CD14-positive monocyte (primary cell): ENCODE results near the gene GTPBP4. TPM values are rescaled to one million over a fixed set of nuclear protein-coding genes. Genes with fewer than 3 reads are reported as not detected.

Source experiments
- DNase-seq, 3 donors: peaks; one replicate each; pipeline ENCODE4 v3.0.0-alpha.2; 2011 to 2022
- H2AFZ ChIP-seq: 2 replicates; pipeline ENCODE4 v1.6.0; 2012; ENCODE audit warnings: mild to moderate bottlenecking, low read depth, low read length, inconsistent platforms; ENCODE audit not compliant: insufficient read depth, poor library complexity, severe bottlenecking
- H3K27ac ChIP-seq, 2 donors: 1 replicate in 1 of 2; 2 replicates in 1 of 2; pipeline ENCODE4 v1.5.1; 2012 to 2013; ENCODE audit warnings: low read length in 2 of 2, control low read depth in 1 of 2, inconsistent platforms in 1 of 2, low read depth in 1 of 2, mild to moderate bottlenecking in 1 of 2
- H3K27me3 ChIP-seq, 2 donors: one replicate each; pipeline versions ENCODE4 v1.6.0 to v1.6.1; 2011 to 2013; ENCODE audit warnings: low read length in 2 of 2; ENCODE audit not compliant: control insufficient read depth in 2 of 2, insufficient read depth in 2 of 2
- H3K36me3 ChIP-seq, 2 donors: replicated peaks in 1 of 2; 1 replicate in 1 of 2; 2 replicates in 1 of 2; pipeline versions ENCODE4 v1.5.1 to v1.6.1; 2012 to 2013; ENCODE audit warnings: low read length in 2 of 2, control low read depth in 1 of 2, inconsistent platforms in 1 of 2, mild to moderate bottlenecking in 1 of 2; ENCODE audit not compliant: insufficient read depth in 2 of 2, control insufficient read depth in 1 of 2
- H3K4me1 ChIP-seq, 2 donors: 1 replicate in 1 of 2; 2 replicates in 1 of 2; pipeline versions ENCODE4 v1.5.1 to v1.6.1; 2012 to 2013; ENCODE audit warnings: low read length in 2 of 2, control low read depth in 1 of 2, inconsistent platforms in 1 of 2, mild to moderate bottlenecking in 1 of 2, moderate library complexity in 1 of 2; ENCODE audit not compliant: insufficient read depth in 2 of 2, control insufficient read depth in 1 of 2
- H3K4me2 ChIP-seq: replicated peaks from 2 replicates; pipeline ENCODE3; 2012; ENCODE audit warnings: low read length, moderate library complexity, mild to moderate bottlenecking; ENCODE audit not compliant: poor library complexity, severe bottlenecking; ENCODE audit errors: extremely low read depth
- H3K4me3 ChIP-seq, 3 experiments: fragments of 200-600 bp in 1 of 3; sonication (generic) in 1 of 3; replicated peaks in 1 of 3; 1 replicate in 2 of 3; 2 replicates in 1 of 3; pipeline ENCODE4 v1.5.1; 2011 to 2013; ENCODE audit warnings: low read length in 3 of 3, mild to moderate bottlenecking in 3 of 3, control low read depth in 2 of 3, low read depth in 2 of 3, inconsistent platforms in 1 of 3, moderate library complexity in 1 of 3
- H3K79me2 ChIP-seq: 2 replicates; pipeline ENCODE4 v1.6.0; 2012; ENCODE audit warnings: mild to moderate bottlenecking, control low read depth, inconsistent platforms, low read length, moderate library complexity; ENCODE audit not compliant: insufficient read depth
- H3K9ac ChIP-seq: 2 replicates; pipeline ENCODE4 v1.6.0; 2017; ENCODE audit warnings: low read length, mild to moderate bottlenecking; ENCODE audit not compliant: insufficient read depth, poor library complexity, severe bottlenecking
- H3K9me3 ChIP-seq, 2 donors: replicated peaks in 1 of 2; 1 replicate in 1 of 2; 2 replicates in 1 of 2; pipeline versions ENCODE4 v1.5.1 to v1.6.1; 2012 to 2013; ENCODE audit warnings: low read length in 2 of 2, control low read depth in 1 of 2; ENCODE audit not compliant: control insufficient read depth in 1 of 2, insufficient read depth in 1 of 2
- H4K20me1 ChIP-seq: 2 replicates; pipeline ENCODE4 v1.6.0; 2012; ENCODE audit warnings: mild to moderate bottlenecking, low read length, control low read depth, moderate library complexity; ENCODE audit not compliant: insufficient read depth
- H3K27ac Mint-ChIP-seq, 7 donors: one replicate each; pipeline ENCODE4 v1.8.0; 2020; ENCODE audit warnings: mild to moderate bottlenecking in 7 of 7, mixed read lengths in 7 of 7, moderate library complexity in 6 of 7, inconsistent platforms in 2 of 7
- H3K27me3 Mint-ChIP-seq, 3 donors: one replicate each; pipeline ENCODE4 v1.8.0; 2021 to 2022; ENCODE audit warnings: low read depth in 3 of 3, mild to moderate bottlenecking in 3 of 3, mixed read lengths in 3 of 3, moderate library complexity in 3 of 3, inconsistent platforms in 1 of 3
- H3K36me3 Mint-ChIP-seq, 2 donors: one replicate each; pipeline ENCODE4 v1.8.0; 2020; ENCODE audit warnings: mixed read lengths in 2 of 2, inconsistent platforms in 1 of 2, mild to moderate bottlenecking in 1 of 2
- H3K4me1 Mint-ChIP-seq: one replicate; pipeline ENCODE4 v1.8.0; 2020; ENCODE audit warnings: mild to moderate bottlenecking, mixed read lengths
- H3K4me3 Mint-ChIP-seq, 2 donors: one replicate each; pipeline ENCODE4 v1.8.0; 2020; ENCODE audit warnings: mild to moderate bottlenecking in 2 of 2, mixed read lengths in 2 of 2, moderate library complexity in 1 of 2
- H3K9me3 Mint-ChIP-seq, 7 donors: one replicate each; pipeline ENCODE4 v1.8.0; 2020 to 2022; ENCODE audit warnings: mixed read lengths in 7 of 7, mild to moderate bottlenecking in 6 of 7, moderate library complexity in 6 of 7, inconsistent platforms in 2 of 7
- WGBS: methylation state at CpG from one replicate; pipeline ENCODE4 v1.1.5; 2013; ENCODE audit warnings: missing lambda C conversion rate; ENCODE audit not compliant: insufficient coverage; 5-methylcytosine and 5-hydroxymethylcytosine counted together
- intact Hi-C, 2 donors: fragments of 100-400 bp; cut with micrococcal nuclease; formaldehyde crosslinking; loops; one replicate each; pipeline versions ENCODE4 v1.15.0 to v1.15.1; 2023
- polyA plus RNA-seq, 3 donors: library from polyadenylated mRNA; depleted of rRNA in 1 of 3; unstranded in 2 of 3; stranded (reverse) in 1 of 3; fragments of 300-500 nt in 2 of 3; fragments of >200 nt in 1 of 3; fragmentation: Illumina TruSeq in 2 of 3; gene quantifications; 1 replicate in 2 of 3; 2 replicates in 1 of 3; pipeline ENCODE4 v1.2.3, GENCODE V29; 2012 to 2021
- TF ChIP-seq, protein P1 (sequence below): fragments of 200-600 bp; IDR thresholded peaks from one replicate; pipeline ENCODE4 v1.8.0; 2022; ENCODE audit warnings: antibody characterized with exemption, mild to moderate bottlenecking

The GTPBP4 gene
- polyA plus RNA-seq, 3 donors, result 9.9 to 16.1 (median 12.2) TPM

DNA sequence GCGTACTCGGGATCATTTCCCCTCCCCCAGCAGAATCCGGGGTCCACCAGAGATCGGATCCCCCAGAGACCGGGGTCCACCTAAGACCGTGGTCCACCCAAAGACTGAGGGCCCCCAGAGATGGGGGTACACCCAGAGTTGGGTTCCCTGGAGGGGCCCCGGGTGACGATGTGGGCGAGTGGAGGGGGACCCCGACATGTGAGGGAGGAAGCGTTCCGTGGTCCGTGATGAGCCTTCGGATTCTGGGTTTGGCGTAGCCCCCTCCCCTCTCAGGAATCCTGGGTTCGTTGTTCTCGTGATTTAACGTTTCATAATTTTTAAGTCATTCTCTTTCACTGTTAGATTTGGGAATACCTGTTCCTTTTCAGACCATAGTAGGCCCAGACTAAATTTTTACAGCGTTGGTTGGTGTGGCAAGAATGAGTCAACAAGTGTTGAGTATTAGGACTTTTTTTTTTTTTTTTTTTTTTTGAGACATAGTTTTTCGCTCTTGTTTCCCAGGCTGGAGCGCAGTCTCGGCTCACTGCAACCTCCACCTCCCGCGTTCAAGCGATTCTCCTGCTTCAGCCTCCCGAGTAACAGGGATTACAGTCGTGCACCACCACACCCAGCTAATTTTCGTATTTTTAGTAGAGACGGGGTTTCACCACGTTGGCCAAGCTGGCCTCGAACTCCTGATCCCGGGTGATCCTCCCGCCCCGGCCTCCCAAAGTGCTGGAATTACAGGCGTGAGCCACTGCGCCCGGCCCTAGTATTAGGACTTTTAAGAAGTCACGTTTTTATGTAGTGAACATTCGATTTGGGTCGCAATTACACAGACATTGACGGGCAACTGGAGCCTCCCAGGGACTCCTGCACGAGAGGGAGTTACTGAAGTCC is 672 bp downstream of the GTPBP4 start:
- H3K36me3 ChIP-seq, result peaks cover 14 to 23% of the 10 kb centered on the region in 2 donors
- H4K20me1 ChIP-seq, result peaks cover 25% of the 10 kb centered on the region
- H2AFZ ChIP-seq, result peak overlapping the region; percentile 96
- no peaks in the 10 kb centered on the region for H3K27me3 ChIP-seq
- H3K9ac ChIP-seq, result peak overlapping the region; percentile 95
- peak overlapping the region; percentile 85 to 98 (median 90) for H3K4me3 ChIP-seq
- WGBS, result 30% methylated on average over 28 of the region's 42 CpGs
- no peaks in the 10 kb centered on the region for H3K9me3 Mint-ChIP-seq
- H3K4me3 Mint-ChIP-seq, result peak overlapping the region; percentile 84 to 90
- peaks cover 61% of the 10 kb centered on the region for H3K79me2 ChIP-seq
- peak overlapping the region; percentile 91 to 96 (median 92) for H3K27ac Mint-ChIP-seq
- peak overlapping the region; percentile 75 to 97 for H3K27ac ChIP-seq
- H3K9me3 ChIP-seq, result no peaks in the 10 kb centered on the region
- intact Hi-C loops, result loop anchor here (5.0 kb wide), 3 partner anchors 57 to 68 kb away; partner anchors contain the start of genes LARP4B (in 1 of the 2) and WDR37 (in 1 of the 2)
- H3K4me2 ChIP-seq, result peak overlapping the region; percentile 95
- DNase-seq, result peak; percentile 22 to 65 (median 33)
- peaks cover 22 to 29% of the 10 kb centered on the region in 2 donors for H3K4me1 ChIP-seq
- peaks cover 24 to 35% of the 10 kb centered on the region in 2 donors for H3K36me3 Mint-ChIP-seq
- peaks cover 0 to 2% (median 1%) of the 10 kb centered on the region in 3 donors for H3K27me3 Mint-ChIP-seq
- H3K4me1 Mint-ChIP-seq, result peaks cover 27% of the 10 kb centered on the region
- TF ChIP-seq, protein P1, sequence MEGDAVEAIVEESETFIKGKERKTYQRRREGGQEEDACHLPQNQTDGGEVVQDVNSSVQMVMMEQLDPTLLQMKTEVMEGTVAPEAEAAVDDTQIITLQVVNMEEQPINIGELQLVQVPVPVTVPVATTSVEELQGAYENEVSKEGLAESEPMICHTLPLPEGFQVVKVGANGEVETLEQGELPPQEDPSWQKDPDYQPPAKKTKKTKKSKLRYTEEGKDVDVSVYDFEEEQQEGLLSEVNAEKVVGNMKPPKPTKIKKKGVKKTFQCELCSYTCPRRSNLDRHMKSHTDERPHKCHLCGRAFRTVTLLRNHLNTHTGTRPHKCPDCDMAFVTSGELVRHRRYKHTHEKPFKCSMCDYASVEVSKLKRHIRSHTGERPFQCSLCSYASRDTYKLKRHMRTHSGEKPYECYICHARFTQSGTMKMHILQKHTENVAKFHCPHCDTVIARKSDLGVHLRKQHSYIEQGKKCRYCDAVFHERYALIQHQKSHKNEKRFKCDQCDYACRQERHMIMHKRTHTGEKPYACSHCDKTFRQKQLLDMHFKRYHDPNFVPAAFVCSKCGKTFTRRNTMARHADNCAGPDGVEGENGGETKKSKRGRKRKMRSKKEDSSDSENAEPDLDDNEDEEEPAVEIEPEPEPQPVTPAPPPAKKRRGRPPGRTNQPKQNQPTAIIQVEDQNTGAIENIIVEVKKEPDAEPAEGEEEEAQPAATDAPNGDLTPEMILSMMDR, result no peak

DNA sequence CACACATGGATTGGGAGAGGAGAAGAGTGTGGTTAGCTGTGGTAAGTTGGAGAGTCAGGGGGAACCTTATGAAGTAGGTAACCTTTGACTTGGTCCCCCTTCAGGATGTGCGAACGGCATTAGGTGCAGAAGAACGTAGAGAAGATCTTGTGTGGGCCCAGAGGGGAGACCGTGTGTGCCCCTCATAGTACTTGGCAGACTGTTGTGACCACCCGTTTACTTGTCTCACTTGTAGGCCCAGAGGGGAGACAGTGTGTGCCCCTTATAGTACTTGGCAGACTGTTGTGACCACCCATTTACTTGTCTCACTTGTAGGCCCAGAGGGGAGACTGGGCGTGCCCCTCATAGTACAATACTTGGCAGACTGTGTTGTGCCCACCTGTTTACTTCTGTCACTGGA is 2.6 kb downstream of the GTPBP4 start:
- TF ChIP-seq, protein P1, result no peak
- Histone ChIP-seq H2AFZ (no peak overlapping the region), H3K27ac (no peak overlapping the region), H4K20me1 (peaks cover 30% of the 10 kb centered on the region), H3K27me3 (no peaks in the 10 kb centered on the region), H3K9me3 (no peaks in the 10 kb centered on the region), H3K4me2 (no peak overlapping the region), H3K9ac (no peak overlapping the region), H3K79me2 (peaks cover 61% of the 10 kb centered on the region), H3K4me1 (peaks cover 22 to 29% of the 10 kb centered on the region in 2 donors), H3K4me3 (no peak overlapping the region), H3K36me3 (peaks cover 32 to 42% of the 10 kb centered on the region in 2 donors)
- Mint-ChIP-seq H3K27me3 (peaks cover 0 to 2% (median 1%) of the 10 kb centered on the region in 3 donors), H3K27ac (peak overlapping the region in 1 of 7 donors; percentile 2), H3K36me3 (peaks cover 43 to 54% of the 10 kb centered on the region in 2 donors), H3K9me3 (no peaks in the 10 kb centered on the region), H3K4me1 (peaks cover 27% of the 10 kb centered on the region), H3K4me3 (no peak overlapping the region)
- intact Hi-C loops, result loop anchor here in 1 of 2 donors (5.0 kb wide), 1 partner anchor 51 kb away; no protein-coding TSS in a partner anchor
- no peak for DNase-seq
- WGBS, result 95% methylated on average over 3 of the region's 6 CpGs
